NCI-H774 (cell line): ENCODE data around the gene RHOBTB3.
"Not testable (repeated sequence)": the region's sequence is repeated elsewhere in the genome, so short reads cannot be mapped to it uniquely, and the experiment has no call there.

Experiments used
- DNase-seq: peaks from one replicate; lab custom pipeline; 2025; lab: John Stamatoyannopoulos, UW

RHOBTB3 gene

DNA sequence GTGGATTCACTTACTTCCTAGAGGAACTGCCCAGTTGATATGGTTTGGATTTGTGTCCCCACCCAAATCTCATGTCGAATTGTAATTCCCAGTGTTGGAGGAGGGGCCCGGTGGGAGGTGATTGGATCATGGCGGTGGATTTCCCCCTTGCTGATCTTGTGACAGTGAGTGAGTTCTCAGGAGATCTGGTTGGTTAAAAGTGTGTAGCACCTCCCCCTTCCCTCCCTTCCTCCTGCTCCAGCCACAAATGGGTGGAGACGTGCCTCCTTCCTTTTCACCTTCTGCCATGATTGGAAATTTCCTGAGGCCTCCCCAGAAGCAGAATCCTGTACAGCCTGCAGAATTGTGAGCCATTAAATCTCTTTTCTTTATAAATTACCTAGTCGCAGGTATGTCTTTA is 17.9 kb upstream of the RHOBTB3 start:
- not testable (repeated sequence) for DNase-seq

DNA sequence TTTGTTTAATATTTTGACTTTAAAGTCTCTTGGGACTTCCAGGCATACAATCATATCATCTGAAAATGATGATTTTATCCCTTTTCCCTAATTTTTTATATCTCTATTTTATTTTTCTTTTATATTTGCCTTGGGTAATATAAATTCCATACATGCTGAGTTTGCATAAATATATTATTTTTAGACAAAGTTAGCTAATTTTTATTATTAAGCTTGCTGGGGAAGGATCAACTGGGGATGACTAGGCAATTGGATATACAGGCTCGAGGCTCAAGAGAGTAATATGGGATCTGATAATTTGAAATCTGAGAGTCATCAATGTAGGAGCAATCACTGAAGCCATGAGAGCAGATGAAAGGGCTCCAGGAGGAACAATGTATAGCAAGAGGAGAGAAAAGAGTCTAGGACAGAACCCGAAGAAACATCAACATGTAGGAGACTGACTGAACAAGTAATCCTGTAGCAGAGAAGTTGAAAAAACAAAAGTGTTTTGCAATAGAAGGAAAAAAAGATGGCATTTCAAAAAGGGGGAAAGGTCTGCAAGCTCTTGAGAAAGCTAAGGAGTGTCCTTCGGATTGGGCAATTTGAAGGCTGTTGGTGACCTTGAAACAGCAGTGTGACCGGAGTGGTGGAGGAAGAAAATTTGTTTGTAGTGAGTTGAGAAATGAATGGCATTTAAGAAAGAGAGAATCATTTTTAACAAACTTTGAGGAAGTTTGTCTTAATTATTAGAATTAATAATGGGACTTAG is 17.0 kb upstream of the RHOBTB3 start:
- no peak for DNase-seq

DNA sequence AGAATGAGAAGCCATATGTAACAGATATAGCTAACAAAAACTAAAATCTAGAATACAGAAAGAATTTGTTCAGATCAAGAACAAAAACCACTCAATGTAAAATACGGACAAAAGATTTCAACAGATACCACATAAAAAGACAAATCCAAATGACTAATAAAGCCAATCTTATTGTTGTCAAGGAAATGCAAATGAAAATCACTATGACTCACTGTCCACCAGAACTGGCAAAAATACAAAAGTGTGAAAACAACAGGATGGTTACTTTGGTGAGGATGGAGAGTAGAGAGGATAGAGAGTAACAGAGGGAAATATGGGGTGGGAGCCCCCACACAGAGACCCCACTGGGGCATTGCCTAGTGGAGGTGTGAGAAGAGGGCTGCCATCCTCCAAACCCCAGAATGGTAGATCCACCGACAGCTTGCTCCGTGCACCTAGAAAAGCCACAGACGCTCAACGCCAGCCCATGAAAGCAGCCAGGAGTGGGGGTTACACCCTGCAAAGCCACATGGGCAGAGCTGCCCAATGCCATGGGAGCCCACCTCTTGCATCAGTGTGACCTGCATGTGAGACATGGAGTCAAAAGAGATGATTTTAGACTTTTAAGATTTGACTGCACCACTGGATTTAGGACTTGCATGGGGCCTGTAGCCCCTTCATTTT is 15.2 kb upstream of the RHOBTB3 start:
- DNase-seq = no peak

DNA sequence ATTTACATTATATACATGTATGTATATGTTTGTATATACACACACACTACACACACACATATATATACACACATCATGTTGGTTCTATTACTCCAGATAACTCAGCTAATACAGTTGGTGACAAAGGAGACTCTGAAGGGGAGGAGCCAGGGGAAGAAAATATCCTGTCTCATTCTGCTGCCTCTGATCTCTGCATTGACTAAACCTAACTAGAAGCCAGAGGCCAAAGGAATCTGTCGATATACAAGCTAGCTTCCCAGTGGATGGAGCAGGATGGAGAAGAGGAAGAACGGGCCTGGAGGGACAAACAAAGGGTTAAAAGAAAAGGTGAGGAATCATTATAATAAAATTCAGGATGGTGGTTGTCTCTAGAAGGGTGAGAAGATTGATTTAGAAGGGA is 13.7 kb upstream of the RHOBTB3 start:
- no peak for DNase-seq

DNA sequence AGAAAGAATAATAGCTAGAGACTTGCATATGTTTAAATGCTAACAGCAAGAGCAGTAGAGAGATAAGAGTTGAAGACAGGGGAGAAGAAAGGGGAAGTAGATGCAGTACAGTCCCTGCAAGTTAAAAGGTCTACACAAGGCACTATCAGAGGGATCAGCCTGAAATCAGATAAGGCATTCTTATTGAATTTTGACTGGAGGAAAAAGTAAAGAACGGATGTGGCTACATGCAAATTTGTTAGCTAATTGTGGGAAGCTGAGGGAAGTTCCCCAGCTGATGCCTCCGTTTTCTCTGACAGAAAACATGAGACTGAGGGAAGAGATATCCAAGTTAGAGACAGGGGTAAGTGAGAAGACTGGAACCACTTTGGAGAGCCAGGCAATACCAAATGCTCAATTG is 12.9 kb upstream of the RHOBTB3 start:
- DNase-seq = no peak

DNA sequence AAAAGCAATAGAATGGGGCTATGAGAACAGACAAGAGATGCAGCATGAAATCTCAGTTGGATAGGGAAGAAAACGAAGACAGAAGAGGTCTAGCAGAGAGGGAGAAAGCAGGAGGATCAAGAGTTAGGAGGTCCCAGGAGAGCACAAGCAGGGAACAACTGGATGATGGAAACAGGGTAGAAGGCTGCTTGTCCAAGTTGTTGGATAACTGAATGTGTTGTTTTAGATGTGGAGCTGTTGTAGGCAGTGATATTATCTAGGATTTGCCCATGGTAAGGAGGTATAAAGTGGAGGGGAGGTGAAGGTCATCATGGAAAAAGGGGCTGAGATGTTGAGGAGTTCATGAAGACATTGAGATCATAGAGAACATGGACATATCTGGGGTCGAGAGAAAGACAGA is 12.4 kb upstream of the RHOBTB3 start:
- no peak for DNase-seq

DNA sequence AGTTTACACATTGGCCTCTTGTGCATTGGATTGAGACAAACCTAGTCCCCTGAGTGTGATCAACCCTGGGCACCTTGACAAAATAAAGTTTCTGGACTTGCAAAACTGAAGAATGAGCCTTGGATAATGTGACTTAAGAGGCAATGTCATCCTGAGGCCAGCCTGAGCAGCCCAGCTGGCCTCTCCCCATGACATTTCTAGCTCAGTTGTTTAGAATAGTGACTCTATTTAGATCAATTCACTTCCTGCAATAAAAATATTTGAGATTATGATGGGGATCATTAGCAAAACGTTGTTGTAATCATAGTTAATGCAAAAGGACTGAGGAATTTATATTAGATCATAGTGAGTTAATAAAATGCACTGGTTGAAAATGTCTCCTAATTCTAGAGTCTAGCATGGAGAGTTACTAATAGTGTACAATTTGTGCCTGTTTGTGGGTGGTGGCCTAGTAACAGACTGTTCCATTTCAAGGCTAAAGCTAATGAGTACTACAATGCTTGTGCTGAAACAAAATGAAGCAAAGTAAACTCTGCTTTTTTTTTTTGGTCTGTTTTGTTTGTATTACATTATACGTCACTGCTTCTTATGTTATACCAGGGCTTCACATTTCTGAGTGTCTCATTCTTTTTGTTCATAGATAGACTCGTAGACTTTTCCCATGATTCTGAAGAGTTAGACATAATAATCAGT is 10.9 kb upstream of the RHOBTB3 start:
- peak; percentile 22 for DNase-seq

DNA sequence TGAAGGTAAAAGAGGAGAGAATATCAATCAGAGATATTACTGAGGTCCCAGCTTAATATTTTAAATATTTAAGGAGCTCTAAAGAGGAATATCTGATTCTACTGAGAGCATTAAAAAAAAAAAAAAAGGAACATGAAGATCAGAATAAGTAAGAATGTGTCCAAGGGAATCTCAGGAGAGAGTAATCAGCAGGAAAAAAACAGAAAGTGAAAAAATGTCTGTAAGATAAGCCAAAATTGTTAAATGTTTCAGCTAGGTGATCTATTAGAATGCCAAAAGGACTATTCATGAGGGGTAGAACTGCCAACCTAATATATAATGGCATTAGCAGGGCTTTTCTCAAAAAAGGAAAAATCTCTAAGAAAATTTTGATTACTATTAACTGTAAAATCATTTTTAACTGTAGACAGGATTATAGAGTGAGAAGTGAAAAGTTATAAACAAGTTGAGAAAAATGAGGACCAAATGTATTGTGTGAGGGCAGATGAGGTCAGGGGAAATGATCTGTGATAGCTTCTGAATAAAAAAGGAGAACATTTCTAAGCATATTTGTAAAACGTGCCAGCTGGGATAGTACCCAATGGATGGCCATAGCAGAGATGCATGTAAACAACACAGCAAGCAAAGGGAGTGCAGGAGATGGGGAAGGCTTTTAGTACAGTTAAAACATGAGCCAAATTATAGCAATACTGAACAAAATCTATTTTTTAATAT is 9.4 kb upstream of the RHOBTB3 start:
- DNase-seq = no peak

DNA sequence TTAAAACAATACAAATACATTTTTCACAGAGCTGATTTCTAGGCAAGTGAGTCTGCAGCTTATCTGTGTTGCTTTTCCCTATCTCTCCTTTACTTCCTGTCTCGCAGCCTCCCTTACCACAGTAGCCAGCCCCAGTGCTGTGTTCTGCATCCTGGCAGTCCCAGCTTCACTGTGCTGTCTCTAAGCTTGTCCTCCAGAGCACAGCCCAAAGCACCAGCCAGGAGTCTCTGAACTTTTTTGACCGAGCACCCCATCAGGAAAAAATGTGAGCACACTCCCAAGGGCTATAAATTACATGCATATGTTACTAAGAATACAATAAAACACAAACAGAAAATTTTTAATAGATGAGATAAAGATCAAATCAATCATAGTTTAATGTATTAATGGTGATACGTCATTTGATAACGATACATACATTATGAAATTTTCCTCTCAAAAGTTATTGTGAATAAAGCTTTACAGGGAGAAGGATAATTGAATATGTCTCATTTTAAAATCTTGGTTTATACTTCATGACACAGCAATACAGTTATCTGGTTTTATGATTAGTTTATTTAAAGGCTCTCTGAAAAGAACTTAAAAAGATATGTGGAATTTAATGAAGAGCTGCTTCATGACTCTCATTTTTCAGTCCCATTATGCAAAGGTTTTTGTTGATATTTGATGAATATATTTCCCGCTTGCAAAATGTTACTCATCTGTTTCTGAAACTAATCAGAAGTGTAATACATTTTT is 7.3 kb upstream of the RHOBTB3 start:
- DNase-seq = no peak

DNA sequence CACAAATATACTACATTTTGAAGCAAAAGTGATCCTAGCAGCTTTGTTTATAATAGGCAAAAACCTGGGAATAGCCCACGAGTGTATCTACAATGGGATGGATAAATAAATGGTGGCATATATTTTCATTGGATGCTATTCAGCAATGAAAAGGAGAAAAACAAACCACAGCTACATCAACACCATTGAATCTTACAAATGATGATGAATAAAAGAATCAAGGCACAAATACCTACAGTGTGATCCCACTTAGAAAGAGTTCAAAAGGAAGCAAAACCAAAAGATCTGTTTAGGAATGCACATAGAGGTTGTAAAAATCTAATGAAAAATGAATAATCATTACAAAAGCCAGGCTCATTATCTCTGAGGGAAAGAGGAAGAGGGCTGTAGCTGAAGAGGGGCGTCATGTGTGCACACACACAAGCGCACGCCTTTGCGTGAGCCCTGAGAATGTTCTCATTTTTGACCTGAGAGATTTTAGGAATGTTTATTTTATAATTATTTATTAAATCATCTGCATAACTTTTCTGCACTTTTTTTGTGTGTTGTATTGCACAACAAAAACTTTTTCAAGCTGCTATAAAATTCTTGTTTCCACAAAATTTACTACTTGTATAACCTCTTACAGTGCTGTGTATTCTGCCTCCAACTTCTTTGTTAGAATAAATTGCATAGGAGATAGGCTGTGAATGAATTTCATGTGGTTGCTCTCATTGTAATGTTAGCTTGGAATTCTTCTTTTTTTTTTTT is 5.9 kb upstream of the RHOBTB3 start:
- DNase-seq = no peak

DNA sequence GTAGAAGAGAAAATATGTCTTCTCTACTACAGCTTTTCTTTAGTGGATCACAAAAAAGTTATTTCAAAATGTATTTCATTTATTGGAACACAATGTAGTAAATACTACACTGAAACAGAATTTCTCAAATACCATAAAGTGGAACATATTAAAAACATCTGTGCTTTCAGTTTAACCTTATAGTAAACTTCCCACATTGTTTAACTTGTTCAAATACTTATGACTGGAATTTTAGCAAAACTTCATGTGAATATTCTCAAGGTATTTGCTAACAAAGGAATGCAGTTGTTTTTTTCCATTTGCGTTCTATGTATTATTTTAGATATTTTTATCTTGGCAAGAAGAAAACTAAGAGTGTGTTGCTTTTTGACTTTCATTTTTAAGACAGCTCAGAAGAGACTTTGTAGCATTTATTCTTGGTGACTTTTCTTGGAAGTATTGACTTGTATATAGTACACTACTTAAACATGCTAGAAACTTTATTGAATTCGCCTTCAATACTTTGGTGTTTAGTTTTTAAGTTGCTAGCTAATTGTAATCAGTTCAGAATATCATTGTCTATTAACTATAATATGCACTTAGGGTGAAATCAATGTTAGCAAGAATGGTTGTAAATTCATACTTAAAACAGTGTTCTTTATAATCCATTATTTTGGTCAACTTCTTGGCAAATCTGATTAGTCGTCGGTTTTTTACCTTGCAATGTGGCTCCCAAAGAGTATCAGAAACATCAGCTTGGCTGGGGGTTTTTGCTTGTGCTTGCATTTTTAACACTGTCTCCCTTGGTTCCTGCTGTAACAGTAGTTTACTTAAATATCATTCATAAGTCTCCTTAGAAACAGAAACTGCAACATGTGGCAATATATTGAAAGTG is 5.0 kb upstream of the RHOBTB3 start:
- DNase-seq = no peak

DNA sequence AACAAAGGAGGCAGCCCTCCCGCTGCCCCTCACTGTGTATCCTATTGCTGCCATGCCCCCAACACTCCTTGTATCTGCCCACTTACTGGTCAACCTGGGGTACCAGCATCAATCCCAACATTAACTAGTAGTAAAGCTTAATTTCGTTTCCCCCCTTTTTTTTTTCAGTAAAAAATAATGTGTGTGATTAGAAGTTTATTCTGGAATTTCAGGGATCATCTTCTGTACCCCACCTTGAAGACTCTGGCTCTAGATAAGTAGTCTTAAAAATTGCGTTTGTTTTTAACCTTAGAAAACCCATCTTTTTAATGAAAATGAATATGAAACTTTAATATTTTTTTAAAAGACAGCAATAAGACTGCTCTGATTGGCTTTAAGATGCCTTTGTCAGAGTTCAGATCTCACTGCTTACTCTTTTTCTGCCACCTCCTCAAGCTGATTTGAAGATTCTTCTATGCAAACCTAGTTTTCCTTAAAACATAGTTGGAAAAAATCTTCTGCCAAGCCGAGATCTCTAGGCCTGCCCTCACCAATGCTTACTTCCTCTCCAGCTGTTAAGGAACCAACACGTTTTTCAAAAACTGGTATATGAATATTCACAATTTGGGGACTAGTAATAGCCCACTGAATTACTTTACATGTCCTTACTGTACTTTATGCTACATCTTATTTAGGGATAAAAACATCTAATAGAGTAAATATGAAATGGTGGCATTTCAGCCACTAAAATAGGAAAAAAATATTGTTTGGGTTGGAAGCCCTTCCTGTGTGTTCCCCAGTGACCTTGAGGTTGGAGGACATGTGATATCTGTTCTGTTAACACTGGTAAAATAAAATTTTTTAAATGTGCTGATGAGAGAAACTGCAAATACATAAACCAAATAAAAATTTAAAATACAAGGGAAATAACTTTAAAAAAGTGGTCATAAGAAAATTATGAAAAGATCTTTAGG is 4.0 kb upstream of the RHOBTB3 start:
- DNase-seq = no peak

DNA sequence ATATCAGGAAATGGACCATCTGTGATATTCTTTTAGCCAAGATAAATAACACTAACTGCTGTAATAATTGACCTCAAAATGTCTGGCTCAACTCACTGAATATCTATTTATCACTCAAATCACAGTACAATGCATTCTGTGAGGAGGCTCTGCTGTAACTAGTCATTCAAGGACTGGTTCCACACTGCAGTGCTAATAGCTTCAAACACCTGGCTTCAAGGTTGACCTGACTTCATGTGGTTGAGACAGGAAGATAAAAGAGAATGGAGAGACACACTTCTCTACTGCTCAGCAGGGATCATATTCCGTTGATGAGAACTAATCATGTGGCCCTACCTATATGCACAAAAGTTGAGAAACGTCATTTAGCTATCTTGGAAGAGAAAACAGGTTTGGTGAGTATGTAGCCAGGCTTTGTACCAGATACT is 3.4 kb upstream of the RHOBTB3 start:
- DNase-seq = peak; percentile 62

DNA sequence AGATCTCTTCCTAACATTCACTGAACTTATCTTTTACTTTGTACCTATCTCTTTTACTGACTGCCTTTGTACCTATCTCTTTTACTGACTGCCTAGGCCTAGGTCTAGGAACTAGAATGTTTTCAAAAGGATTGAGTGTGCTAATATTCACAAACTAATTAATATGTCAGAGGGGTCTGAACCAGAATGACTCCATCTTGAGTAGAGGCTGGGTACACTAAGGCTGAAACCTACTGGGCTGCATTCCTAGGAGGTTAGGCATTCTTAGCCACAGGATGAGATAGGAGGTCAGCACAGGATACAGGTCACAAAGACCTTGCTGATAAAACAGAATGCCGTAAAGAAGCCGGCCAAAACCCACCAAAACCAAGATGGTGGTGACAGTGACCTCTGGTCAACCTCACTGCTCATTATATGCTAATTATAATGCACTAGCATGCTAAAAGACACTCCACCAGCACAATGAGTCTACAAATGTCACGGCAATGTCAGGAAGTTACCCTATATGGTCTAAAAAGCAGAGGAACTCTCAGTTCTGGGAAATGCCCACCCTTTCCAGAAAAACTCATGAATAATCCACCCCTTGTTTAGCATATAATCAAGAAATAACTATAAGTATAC is 2.5 kb upstream of the RHOBTB3 start:
- DNase-seq = no peak

DNA sequence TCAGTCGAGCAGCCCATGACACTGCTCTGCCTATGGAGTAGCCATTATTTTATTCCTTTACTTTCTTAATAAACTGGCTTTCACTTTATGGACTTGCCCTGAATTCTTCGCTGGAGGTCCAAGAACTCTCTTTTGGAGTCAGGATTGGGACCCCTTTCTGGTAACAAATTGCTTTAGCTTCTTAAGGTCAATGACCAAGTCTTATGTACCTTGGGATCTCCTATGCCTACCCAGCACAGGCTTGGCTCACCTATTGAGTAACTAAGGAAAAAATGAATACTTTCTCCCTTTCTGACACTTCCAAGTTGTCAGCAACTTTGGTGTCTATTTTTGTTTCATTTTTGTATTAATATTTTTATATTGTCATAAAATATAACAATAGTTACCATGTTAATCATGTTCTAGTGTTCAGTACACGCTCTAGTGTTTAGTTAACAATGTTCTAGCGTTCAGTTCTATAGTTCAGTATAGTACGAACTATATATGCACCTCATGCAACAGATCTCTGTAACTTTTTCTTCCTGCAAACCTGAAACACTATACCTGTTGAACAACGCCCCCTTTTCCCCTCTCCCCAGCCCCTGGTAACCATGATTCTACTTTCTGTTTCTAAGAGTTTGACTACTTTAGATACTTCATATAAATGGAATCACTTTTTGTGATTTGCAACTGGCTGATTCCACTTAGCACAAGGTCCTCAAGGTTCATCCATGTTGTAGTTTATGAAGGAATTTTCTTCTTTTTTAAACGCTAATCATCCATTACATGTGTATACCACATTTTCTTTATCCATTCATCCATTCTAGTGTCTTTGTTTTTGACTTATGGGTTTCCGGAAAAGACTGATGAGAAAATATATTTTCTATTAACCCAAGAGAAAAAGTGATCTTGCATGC is 1.8 kb upstream of the RHOBTB3 start:
- no peak for DNase-seq

DNA sequence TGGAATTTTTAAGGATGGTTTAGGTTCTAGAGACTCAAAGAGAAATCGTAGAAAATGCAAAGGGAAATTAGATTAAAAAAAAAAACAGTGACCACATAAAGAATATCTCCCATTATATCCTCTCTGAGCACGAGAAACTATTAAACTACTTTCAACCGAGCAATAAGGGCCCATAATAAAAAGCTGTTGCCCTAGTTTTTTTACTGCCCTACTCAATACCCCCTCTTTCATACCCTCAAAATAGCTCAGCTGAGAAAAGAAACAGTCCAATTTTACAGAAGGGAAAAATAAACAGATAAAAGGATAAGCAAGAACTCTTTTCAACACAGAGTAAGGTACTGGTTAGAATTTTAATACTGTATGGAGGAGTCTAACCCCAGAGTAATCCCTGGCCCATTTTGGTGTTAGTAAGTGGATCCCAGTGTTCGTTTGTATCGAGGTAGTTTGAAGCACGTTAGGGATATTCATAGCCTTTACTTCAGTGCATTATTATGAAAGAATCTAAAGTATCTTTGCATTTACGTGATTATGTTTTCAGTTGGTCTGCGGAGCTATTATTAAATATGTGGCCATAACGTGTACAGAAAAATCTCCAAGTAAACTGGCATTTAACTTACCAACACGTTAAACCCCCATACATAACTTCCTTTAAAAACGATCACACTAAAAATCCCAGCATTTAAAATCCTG is 980 bp upstream of the RHOBTB3 start:
- no peak for DNase-seq
